Measurements from ENCODE around the gene SYNGR3.

SYNGR3 gene

DNA sequence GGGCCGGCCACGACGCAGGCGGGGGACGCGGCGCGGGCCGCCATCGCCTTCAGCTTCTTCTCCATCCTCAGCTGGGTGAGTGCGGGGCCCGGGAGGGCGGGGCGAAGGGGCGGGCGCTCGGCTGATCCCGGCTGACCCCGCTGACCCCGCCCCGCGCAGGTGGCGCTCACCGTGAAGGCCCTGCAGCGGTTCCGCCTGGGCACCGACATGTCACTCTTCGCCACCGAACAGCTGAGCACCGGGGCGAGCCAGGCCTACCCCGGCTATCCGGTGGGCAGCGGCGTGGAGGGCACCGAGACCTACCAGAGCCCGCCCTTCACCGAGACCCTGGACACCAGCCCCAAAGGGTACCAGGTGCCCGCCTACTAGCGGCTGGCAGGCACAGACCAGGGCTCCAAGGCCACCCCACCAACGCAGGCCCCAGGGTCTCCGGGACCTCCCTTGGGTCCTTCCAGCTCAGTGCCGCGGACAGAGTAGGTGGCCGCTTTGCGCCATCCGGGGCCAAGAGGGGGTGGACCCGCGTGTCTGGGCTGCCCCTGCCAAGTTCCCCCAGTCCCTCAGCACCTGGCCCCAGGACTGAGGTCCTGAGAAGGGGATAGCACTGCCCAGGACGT lies 3.0 kb downstream of the SYNGR3 start:
- DNase-seq: no peak

DNA sequence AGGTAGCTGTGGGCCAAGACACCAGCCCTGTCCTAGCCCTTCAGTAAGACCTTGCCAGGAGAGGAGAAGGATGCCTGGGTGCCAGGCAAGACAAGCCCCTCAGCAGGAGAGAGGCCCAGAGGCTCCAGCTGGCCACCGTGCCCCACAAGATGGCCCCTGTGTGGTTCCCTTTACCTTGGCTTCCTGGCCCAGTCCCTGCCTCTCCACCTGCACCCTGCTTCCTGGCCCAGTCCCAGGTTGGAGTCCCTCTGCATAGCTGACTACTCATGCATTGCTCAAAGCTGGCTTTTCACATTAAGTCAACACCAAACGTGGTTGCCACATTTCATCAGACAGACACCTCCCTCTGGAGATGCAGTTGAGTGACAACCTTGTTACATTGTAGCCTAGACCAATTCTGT lies 4.0 kb downstream of the SYNGR3 start:
- DNase-seq: no peak

GRCh38 chr16:1997494-1998359 lies 8.0 kb downstream of the SYNGR3 start:
- DNase-seq: no peak

- DNase-seq: no peak
Observed at GRCh38 chr16:1998360-1998835, 8.6 kb downstream of the SYNGR3 start.

- DNase-seq: no peak
Observed at GRCh38 chr16:1998852-1999801, 9.4 kb downstream of the SYNGR3 start.

- DNase-seq: no peak
Observed at GRCh38 chr16:1999866-2000514, 10.2 kb downstream of the SYNGR3 start.

GRCh38 chr16:2001035-2001434 lies 11.3 kb downstream of the SYNGR3 start:
- no peak for DNase-seq

DNA sequence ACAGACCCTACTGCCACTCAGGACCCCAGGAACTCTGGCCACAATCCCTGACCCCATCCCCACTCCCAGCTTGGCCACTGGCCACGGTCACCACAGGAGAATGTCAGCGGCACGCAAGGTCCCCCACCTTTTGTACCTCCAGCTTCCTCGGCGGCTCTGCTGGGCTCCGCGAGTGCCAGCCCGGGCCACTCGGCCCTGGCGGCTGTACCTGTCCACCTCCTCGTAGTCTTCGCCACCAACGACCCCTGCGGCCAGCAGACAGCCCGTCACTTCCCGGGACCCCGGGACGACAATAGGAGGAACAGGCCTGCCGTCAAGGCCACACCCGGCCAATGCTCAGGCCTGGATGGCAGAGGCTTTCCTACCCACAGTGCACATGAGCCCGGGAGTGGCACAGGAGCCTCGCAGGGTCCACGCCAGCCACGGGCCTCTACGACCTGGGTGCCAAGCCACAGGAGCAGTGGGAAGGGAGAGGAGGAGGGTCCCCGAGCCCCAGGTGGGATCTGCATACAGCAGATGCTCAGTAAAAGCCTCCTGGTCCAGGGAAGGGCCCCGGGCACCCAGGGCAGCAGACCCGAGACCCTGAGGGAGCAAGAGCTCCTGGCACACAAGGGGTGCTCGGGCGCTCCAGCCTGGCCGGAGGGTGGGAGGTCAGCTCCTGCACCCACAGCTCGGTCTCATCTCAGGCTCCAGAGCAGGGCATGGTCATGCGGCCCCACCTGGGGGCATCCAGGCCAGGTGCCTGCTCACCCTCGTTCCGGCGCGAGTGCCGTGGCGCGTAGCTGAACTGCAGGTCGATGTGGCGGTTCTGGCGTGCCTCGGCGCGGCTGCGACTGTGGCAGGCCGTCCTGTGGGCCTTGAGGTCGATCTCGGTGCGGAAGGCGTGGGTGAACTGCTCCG lies 11.9 kb downstream of the SYNGR3 start:
- no peak for DNase-seq

- DNase-seq: no peak
Observed at GRCh38 chr16:2002406-2003230, 12.8 kb downstream of the SYNGR3 start.

DNA sequence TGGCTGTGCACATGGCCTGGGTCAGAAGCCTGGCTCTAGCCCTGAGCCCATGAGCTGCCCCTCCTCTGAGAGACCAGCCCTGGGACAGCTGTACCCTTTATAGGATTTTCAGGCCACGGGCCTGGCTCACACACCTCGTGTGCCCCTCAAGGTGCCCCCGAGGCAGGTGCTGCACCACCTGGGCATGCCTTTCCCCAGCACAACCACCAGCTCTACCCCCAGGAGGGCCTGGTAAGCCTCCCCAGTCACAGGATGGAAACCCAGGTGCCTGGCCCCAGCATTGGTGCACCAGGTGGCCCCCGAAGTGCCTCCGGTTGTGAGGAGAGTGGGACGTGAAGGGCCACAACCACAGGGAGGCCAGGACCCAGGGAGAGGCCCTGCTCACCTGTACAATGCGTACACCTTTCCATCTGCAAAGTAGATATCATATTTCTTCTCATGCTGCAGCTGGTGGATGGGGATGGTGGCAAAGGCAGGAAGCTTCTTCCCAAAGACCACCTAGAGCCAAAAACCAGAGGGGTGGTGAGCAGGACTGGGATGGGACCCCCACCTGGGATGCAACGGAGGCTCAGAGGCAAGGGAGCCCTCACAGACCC lies 13.6 kb downstream of the SYNGR3 start:
- no peak for DNase-seq

GRCh38 chr16:2003827-2004641 lies 14.3 kb downstream of the SYNGR3 start:
- DNase-seq: peak; percentile 93

GRCh38 chr16:2004795-2005517 lies 15.2 kb downstream of the SYNGR3 start:
- DNase-seq: no peak

DNA sequence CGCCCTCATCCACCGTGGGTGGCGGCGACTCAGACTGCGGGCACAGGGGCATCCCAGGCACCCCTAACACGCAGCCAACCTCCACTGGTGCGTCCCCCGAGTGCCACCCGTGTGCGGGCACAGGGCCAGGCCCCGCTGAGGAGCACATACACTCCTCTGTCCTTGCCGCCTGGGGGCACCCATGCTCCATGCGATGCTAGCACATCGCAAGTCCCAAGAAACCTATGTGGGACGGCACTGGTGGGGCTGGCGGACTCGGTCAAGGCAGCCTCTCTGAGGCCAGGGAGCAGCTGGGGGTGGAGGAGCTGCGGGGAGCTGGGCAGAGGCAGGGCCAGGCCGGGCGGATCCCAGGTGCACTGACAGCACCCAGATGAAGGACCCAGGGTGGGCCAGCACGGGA lies 15.9 kb downstream of the SYNGR3 start:
- DNase-seq: no peak

DNA sequence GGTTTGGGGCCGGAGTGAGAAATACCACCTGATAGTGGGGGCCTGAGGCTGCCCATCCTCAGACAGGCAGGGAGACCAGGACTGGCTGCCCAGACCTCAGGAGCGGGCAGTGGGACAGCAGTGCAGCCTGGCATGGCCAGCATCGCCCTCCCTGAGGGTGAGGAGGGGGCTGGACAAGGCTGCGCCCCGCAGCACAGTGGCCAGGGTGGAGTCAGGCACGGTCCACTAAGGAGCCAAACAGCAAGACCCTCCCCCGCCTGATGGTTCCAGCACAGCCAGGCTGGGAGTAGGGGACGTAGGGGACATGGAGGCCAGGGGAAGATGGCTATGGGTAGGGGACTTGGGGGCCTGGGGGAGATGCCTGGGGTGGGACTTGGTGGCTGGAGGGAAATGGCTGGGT lies 16.5 kb downstream of the SYNGR3 start:
- no peak for DNase-seq

- no peak for DNase-seq
Observed at GRCh38 chr16:2007081-2007836, 17.5 kb downstream of the SYNGR3 start.

GRCh38 chr16:2008009-2008526 lies 18.3 kb downstream of the SYNGR3 start:
- no peak for DNase-seq

DNA sequence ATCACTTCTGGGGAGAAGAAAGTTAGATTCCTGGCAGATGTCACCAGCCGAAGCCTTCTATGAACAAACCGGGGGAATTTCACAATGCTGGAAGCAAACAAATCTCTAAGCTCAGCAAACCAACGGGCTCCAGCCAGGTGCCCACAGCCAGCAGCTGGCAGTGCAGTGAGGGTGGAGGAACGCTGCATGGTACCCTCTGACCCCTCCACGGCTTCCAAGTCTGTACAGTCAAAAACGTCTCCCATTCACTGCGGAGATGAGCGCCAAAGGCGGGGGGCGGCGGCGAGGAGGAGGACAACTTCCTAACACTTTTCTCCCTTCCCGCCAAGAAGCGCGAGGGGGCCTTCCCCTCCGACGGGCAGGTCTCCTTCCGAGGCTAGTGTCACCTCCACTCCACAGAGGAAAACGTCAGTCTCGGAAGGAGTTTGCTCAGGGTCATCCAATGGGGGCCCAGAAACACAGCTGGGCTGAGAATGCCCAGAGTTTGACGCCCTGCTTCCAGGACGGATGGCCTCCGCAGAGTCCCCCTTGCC lies 18.9 kb downstream of the SYNGR3 start:
- DNase-seq: no peak
